HG02759 (cell line): Measurements from ENCODE around the gene HNRNPA1.

Experiments used
- ATAC-seq: cut with Tn5 transposase; IDR thresholded peaks from one replicate; pipeline ENCODE4 v1.9.1; 2021; ENCODE audit warnings: mild to moderate bottlenecking, moderate library complexity; ENCODE audit not compliant: unreplicated experiment

Gene HNRNPA1

GRCh38 chr12:54331461-54331860 lies 50.9 kb downstream of the HNRNPA1 start:
- ATAC-seq = no peak

- no peak for ATAC-seq
These were observed 53.0 kb downstream of the HNRNPA1 start for GRCh38 chr12:54333420-54334034.
